Endothelial cell of umbilical vein (primary cell): ENCODE data around the gene LHPP. TPM values are rescaled to one million over a fixed set of nuclear protein-coding genes. Genes with fewer than 3 reads are reported as not detected.

Experiments
- BruUV-seq: library from RNA; stranded (reverse); fragments of 400-500 nt; replicated peaks from 2 replicates; lab custom pipeline; 2021; lab: Mats Ljungman, UMichigan
- CTCF ChIA-PET: fragments of 300-600, 350-600 bp; sonication (Branson Sonifier 250); formaldehyde crosslinking; loops from one replicate; lab custom pipeline; 2021; ENCODE audit warnings: antibody characterized with exemption, inconsistent platforms; lab: Charles Lee
- POLR2A ChIA-PET: fragments of 300-600, 350-600 bp; sonication (Branson Sonifier 250); formaldehyde crosslinking; loops from one replicate; lab custom pipeline; 2021; ENCODE audit warnings: antibody characterized with exemption, inconsistent platforms; lab: Charles Lee
- DNase-seq: peaks from one replicate; pipeline ENCODE4 v3.0.0-alpha.2; 2011; ENCODE audit warnings: low read depth, low spot score
- FAIRE-seq: peaks from 2 replicates; lab custom pipeline; 2011; peaks lifted over from hg19 to GRCh38; lab: Jason Lieb, UNC
- H2AFZ ChIP-seq: 2 replicates; pipeline ENCODE4 v1.6.0; 2012; ENCODE audit warnings: low read depth, low read length, control low read depth, inconsistent platforms
- H3K27ac ChIP-seq: 2 replicates; pipeline ENCODE4 v1.5.1; 2011; ENCODE audit warnings: low read depth, mild to moderate bottlenecking, control low read depth, low read length, moderate library complexity; ENCODE audit not compliant: insufficient read depth
- H3K27me3 ChIP-seq, 2 experiments: 2 replicates each; pipeline versions ENCODE4 v1.6.0 to v1.6.1; 2011; ENCODE audit warnings: low read length in 2 of 2, mixed read lengths in 1 of 2; ENCODE audit not compliant: control insufficient read depth in 2 of 2, insufficient read depth in 2 of 2
- H3K36me3 ChIP-seq, 2 experiments: 2 replicates in 1 of 2; 3 replicates in 1 of 2; pipeline ENCODE4 v1.5.1; 2011; ENCODE audit warnings: low read length in 2 of 2, mild to moderate bottlenecking in 1 of 2, moderate library complexity in 1 of 2; ENCODE audit not compliant: control insufficient read depth in 2 of 2, insufficient read depth in 2 of 2; ENCODE audit errors: extremely low read depth in 1 of 2
- H3K4me1 ChIP-seq: 3 replicates; pipeline ENCODE4 v1.5.1; 2011; ENCODE audit warnings: mild to moderate bottlenecking, low read length; ENCODE audit not compliant: control insufficient read depth, insufficient read depth; ENCODE audit errors: extremely low read depth
- H3K4me2 ChIP-seq: 2 replicates; pipeline ENCODE4 v1.6.1; 2011; ENCODE audit warnings: low read length, control low read depth, mixed read lengths; ENCODE audit not compliant: insufficient read depth
- H3K4me3 ChIP-seq, 3 experiments: fragments of 200-600 bp in 1 of 3; sonication (generic), shearing (Covaris generic) in 1 of 3; replicated peaks in 1 of 3; 2 replicates each; pipeline ENCODE4 v1.5.1; 2011 to 2016; ENCODE audit warnings: control low read depth in 3 of 3, low read length in 3 of 3, mild to moderate bottlenecking in 2 of 3, inconsistent platforms in 1 of 3, low read depth in 1 of 3, moderate library complexity in 1 of 3; ENCODE audit not compliant: insufficient read depth in 1 of 3
- H3K79me2 ChIP-seq: 2 replicates; pipeline ENCODE4 v1.6.0; 2012; ENCODE audit warnings: low read length, inconsistent platforms; ENCODE audit not compliant: control insufficient read depth, insufficient read depth
- H3K9ac ChIP-seq: replicated peaks from 2 replicates; pipeline ENCODE3; 2011; ENCODE audit warnings: low read length, control low read depth; ENCODE audit not compliant: insufficient read depth; ENCODE audit errors: extremely low read depth
- H3K9me1 ChIP-seq: replicated peaks from 3 replicates; pipeline ENCODE4 v1.6.0; 2011; ENCODE audit warnings: mild to moderate bottlenecking, low read length; ENCODE audit not compliant: control insufficient read depth, insufficient read depth; ENCODE audit errors: extremely low read depth
- H3K9me3 ChIP-seq: replicated peaks from 2 replicates; pipeline ENCODE4 v1.5.1; 2012; ENCODE audit warnings: low read length, inconsistent platforms; ENCODE audit not compliant: control insufficient read depth, insufficient read depth
- H4K20me1 ChIP-seq: replicated peaks from 2 replicates; pipeline ENCODE3; 2011; ENCODE audit warnings: mild to moderate bottlenecking, low read length; ENCODE audit not compliant: control insufficient read depth, insufficient read depth; ENCODE audit errors: extremely low read depth
- EZH2 ChIP-seq: IDR thresholded peaks from 2 replicates; pipeline ENCODE4 v1.6.1; 2012; ENCODE audit warnings: borderline replicate concordance, low read depth, mild to moderate bottlenecking, moderate library complexity, low read length, inconsistent platforms; ENCODE audit not compliant: severe bottlenecking
- FOS ChIP-seq: IDR thresholded peaks from 2 replicates; pipeline ENCODE4 v1.6.1; 2011; ENCODE audit warnings: mild to moderate bottlenecking, low read length, moderate library complexity, borderline replicate concordance; ENCODE audit not compliant: insufficient read depth
- GATA2 ChIP-seq: IDR thresholded peaks from 2 replicates; pipeline ENCODE4 v1.7.0; 2011; ENCODE audit warnings: low read depth, mild to moderate bottlenecking, moderate library complexity, mixed read lengths, low read length; ENCODE audit not compliant: insufficient read length, insufficient read depth
- JUN ChIP-seq: IDR thresholded peaks from 2 replicates; pipeline ENCODE4 v1.6.1; 2011; ENCODE audit warnings: borderline replicate concordance, low read depth; ENCODE audit not compliant: insufficient read length, insufficient read depth
- MYC ChIP-seq: IDR thresholded peaks from one replicate; pipeline ENCODE4 v1.6.1; 2011; ENCODE audit warnings: mild to moderate bottlenecking, low read depth, low read length
- POLR2A ChIP-seq: IDR thresholded peaks from 2 replicates; pipeline ENCODE4 v1.6.1; 2012; ENCODE audit warnings: low read depth, mild to moderate bottlenecking, control low read depth, low read length
- POLR2AphosphoS5 ChIP-seq: IDR thresholded peaks from 2 replicates; pipeline ENCODE4 v1.6.1; 2012; ENCODE audit warnings: low read depth, mild to moderate bottlenecking, control low read depth, low read length, moderate library complexity; ENCODE audit not compliant: insufficient read depth
- dilution Hi-C: fragments of 300-500 bp; cut with MboI; formaldehyde crosslinking; loops from one replicate; pipeline ENCODE4 v1.15.0; 2019; ENCODE audit warnings: low sequenced_read_pairs; ENCODE audit not compliant: extremely low pct_ligation_motif_present
- intact Hi-C: fragments of 100-400 bp; cut with micrococcal nuclease; formaldehyde crosslinking; loops from one replicate; pipeline ENCODE4 v1.10.0; 2022
- polyA plus RNA-seq, 4 experiments: library from polyadenylated mRNA; depleted of rRNA in 3 of 4; stranded (reverse) in 3 of 4; unstranded in 1 of 4; fragments of >200 nt; gene quantifications; 2 replicates each; pipeline versions ENCODE4 v1.2.1 to v1.2.3, GENCODE V29; 2011 to 2012; ENCODE audit warnings: missing spikeins in 1 of 4
- total RNA-seq: library from RNA; stranded (reverse); gene quantifications from 2 replicates; pipeline ENCODE4 v1.2.3, GENCODE V29; 2021
- TF ChIP-seq, protein P1 (sequence below), 2 donors: IDR thresholded peaks; 1 replicate in 1 of 2; 2 replicates in 1 of 2; pipeline ENCODE4 v1.5.1; 2011; ENCODE audit warnings: low read length in 2 of 2, mild to moderate bottlenecking in 2 of 2, moderate library complexity in 2 of 2, control low read depth in 1 of 2, inconsistent platforms in 1 of 2, low read depth in 1 of 2; ENCODE audit not compliant: insufficient read depth in 1 of 2; ENCODE audit errors: extremely low read depth in 1 of 2
- TF ChIP-seq, protein P2 (sequence below): IDR thresholded peaks from 2 replicates; pipeline ENCODE4 v1.6.1; 2011; ENCODE audit not compliant: insufficient read depth, insufficient read length

The LHPP gene
- total and polyA plus RNA-seq, 2 donors (not counting 3 experiments of a cell fraction or from before 2014, with no cell fraction given), result 5.8 to 11.2 TPM

DNA sequence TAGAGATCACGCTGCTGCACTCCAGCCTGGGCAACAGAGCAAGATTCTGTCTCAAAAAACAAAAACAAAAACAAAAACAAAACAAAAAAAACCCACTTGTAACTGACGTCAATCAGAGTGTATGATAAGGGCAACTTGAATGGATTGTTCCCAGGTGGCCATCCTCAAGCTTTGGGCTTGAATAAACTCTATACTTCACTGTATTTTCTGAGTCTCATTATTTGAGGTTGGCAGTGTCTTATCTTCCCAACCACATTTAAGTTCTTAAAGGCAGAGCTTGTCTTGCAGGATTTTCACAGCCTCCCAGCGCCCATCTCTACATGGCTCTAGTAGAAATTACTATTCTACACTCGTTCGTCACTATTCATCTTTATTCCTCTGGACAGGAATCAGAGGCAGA is 37.8 kb upstream of the LHPP start:
- no peak for FAIRE-seq
- no TSS peak for BruUV-seq

More for the DNA sequence above, 37.8 kb upstream of the LHPP start:
- Histone ChIP-seq H3K9ac (no peak overlapping the region), H3K4me2 (no peak overlapping the region), H3K27ac (no peak overlapping the region), H4K20me1 (no peaks in the 10 kb centered on the region), H3K79me2 (no peaks in the 10 kb centered on the region), H3K9me1 (no peaks in the 10 kb centered on the region), H3K4me3 (no peak overlapping the region), H3K9me3 (no peaks in the 10 kb centered on the region), H3K36me3 (no peaks in the 10 kb centered on the region), H2AFZ (no peak overlapping the region), H3K27me3 (peaks cover 6 to 7% of the 10 kb centered on the region in 2 experiments), H3K4me1 (peaks cover 2% of the 10 kb centered on the region)
- TF ChIP-seq POLR2A, result no peak
- TF ChIP-seq JUN, result no peak
- no peak for TF ChIP-seq GATA2
- no peak for TF ChIP-seq FOS
- TF ChIP-seq MYC, result no peak
- TF ChIP-seq, protein P1, sequence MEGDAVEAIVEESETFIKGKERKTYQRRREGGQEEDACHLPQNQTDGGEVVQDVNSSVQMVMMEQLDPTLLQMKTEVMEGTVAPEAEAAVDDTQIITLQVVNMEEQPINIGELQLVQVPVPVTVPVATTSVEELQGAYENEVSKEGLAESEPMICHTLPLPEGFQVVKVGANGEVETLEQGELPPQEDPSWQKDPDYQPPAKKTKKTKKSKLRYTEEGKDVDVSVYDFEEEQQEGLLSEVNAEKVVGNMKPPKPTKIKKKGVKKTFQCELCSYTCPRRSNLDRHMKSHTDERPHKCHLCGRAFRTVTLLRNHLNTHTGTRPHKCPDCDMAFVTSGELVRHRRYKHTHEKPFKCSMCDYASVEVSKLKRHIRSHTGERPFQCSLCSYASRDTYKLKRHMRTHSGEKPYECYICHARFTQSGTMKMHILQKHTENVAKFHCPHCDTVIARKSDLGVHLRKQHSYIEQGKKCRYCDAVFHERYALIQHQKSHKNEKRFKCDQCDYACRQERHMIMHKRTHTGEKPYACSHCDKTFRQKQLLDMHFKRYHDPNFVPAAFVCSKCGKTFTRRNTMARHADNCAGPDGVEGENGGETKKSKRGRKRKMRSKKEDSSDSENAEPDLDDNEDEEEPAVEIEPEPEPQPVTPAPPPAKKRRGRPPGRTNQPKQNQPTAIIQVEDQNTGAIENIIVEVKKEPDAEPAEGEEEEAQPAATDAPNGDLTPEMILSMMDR (IDR thresholded peaks at IDR 0.05; ENCODE audit: extremely low read depth in 1 of 2, insufficient read depth in 1 of 2, low read depth in 1 of 2, low read length in 2 of 2), result no peak
- TF ChIP-seq EZH2, result no peak
- no peak for TF ChIP-seq POLR2AphosphoS5
- TF ChIP-seq, protein P2, sequence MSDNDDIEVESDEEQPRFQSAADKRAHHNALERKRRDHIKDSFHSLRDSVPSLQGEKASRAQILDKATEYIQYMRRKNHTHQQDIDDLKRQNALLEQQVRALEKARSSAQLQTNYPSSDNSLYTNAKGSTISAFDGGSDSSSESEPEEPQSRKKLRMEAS, result no peak
- dilution Hi-C loops, result no loop called here
- DNase-seq, result no peak
- POLR2A ChIA-PET, result no interaction called here
- intact Hi-C loops, result no loop called here
- CTCF ChIA-PET, result interaction anchor here (1.6 kb wide), 1 partner anchor 20 kb away, joined by 5 read pairs; no protein-coding TSS in a partner anchor
